Peyer's patch (tissue), 4 donors: Measurements from ENCODE around the gene PPT2.

Experiments used
- POLR2A ChIP-seq, 2 donors: fragments of 450-650 bp; IDR thresholded peaks; one replicate each; pipeline ENCODE4 v1.5.1; 2017; ENCODE audit warnings: antibody characterized with exemption in 2 of 2, mild to moderate bottlenecking in 2 of 2, moderate library complexity in 2 of 2
- TF ChIP-seq, protein P1 (sequence below), 6 experiments: fragments of 450-650 bp in 4 of 6; fragments of 200-600 bp in 2 of 6; sonication (generic) in 1 of 6; IDR thresholded peaks; one replicate each; pipeline ENCODE4 v1.5.1; 2017 to 2019; ENCODE audit warnings: antibody characterized with exemption in 6 of 6, mild to moderate bottlenecking in 3 of 6, moderate library complexity in 1 of 6

DNA sequence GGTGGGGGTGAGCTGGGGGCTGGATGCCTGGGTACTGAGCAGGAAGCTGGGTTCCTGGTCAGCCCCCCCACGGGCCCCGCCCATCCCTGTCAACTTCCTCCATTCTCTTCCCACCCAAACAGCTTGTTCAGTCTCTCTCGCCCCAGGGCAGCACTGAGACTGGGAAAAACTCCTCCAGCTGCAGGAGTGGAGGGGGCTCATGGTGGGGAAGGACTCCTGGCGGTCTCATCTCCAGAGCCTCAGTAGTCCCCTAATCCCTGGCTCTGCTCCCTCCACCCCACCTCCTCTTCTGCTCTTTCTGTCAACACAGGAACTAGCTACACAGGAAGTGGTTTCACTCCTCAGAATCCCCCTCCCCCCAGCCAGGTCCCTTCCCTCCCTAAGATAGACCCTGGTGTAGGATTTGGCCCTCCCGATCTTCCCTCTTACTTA lies 38.7 kb downstream of the PPT2 start, which contains the start of gene GPSM3:
- TF ChIP-seq, protein P1, sequence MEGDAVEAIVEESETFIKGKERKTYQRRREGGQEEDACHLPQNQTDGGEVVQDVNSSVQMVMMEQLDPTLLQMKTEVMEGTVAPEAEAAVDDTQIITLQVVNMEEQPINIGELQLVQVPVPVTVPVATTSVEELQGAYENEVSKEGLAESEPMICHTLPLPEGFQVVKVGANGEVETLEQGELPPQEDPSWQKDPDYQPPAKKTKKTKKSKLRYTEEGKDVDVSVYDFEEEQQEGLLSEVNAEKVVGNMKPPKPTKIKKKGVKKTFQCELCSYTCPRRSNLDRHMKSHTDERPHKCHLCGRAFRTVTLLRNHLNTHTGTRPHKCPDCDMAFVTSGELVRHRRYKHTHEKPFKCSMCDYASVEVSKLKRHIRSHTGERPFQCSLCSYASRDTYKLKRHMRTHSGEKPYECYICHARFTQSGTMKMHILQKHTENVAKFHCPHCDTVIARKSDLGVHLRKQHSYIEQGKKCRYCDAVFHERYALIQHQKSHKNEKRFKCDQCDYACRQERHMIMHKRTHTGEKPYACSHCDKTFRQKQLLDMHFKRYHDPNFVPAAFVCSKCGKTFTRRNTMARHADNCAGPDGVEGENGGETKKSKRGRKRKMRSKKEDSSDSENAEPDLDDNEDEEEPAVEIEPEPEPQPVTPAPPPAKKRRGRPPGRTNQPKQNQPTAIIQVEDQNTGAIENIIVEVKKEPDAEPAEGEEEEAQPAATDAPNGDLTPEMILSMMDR (IDR thresholded peaks at IDR 0.05) = no peak
- TF ChIP-seq POLR2A (IDR thresholded peaks at IDR 0.05) = peak in 1 of 2 donors; percentile 27
